Erythroblast (primary cell): Measurements from ENCODE around the gene SUPT4H1.

Experiments used
- GATA1 ChIP-seq: IDR thresholded peaks from 2 replicates; pipeline ENCODE4 v1.6.1; 2011; ENCODE audit warnings: low read depth, mild to moderate bottlenecking, control low read depth, low read length, moderate library complexity
- POLR2A ChIP-seq: IDR thresholded peaks from 2 replicates; pipeline ENCODE4 v1.6.1; 2011; ENCODE audit warnings: mild to moderate bottlenecking, low read length

DNA sequence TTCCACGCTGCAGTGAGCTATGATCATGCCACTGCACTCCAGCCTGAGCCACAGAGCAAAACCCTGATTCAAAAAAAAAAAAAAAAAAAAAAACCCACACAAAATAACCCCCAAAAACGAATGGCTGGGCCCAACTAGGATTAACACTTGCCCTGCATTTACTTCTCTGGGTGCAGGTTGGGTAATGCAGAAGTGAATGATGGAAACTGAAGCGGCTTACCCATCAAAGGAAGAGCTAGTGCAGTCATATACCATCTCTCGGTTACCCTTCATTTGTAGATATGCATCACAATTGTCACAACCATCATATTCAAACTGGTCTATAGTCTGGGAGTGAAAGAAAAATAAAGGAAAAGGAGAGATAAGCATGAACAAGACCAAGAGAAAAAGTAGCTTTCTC is 819 bp downstream of the SUPT4H1 start:
- TF ChIP-seq POLR2A (no peak), GATA1 (no peak)
